ENCODE data around the gene HNRNPA2B1.
A peak's percentile ranks its signal among the peaks of the same experiment; 100 is the strongest.

Gene HNRNPA2B1

GRCh38 chr7:26200444-26201246 lies at the start of gene HNRNPA2B1:
Gene HNRNPA2B1 (minus strand): TSS chr7:26200746. CDS start chr7:26200577, 169 bp downstream.
- peak; percentile 99 for DNase-seq (ENCODE audit: low spot score)

DNA sequence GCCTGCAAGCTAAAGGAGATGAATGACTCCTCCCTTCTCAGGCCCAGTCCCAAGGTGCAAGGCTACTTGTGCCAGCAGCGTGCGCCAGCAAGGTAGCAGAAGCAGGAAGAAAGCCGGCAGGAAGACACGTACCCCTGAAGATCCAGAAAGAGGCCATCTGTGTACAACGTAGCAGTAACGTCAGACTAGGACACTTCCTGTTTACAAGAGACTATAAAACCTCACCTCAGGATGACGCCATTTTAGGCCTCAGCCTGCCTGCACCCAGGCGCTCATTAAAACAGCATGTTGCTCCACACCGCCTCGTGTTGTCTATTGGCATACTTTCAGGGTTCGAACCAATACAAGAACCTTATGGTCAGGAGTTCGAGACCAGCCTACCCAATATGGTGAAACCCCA lies 49.7 kb upstream of the HNRNPA2B1 start:
- DNase-seq (ENCODE audit: low spot score), result no peak

DNA sequence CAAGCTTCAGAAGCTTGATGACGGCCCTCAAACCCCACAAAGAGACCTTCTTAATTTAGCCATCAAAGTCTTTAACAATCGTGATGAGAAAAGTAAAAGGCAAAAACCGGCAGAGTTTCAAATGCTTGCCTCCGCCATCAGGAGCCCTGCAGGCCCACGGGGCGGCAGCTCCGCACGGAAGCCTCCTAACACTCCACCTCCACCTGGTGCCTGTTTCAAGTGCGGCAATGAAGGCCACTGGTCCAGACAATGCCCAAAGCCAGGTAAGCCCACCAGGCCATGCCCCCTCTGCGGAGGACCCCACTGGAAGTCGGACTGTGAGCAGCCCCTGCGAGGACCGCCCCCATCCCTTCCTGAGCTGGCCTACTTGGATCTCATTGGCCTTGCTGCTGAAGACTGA lies 44.6 kb upstream of the HNRNPA2B1 start:
- DNase-seq (ENCODE audit: low spot score), result no peak

DNA sequence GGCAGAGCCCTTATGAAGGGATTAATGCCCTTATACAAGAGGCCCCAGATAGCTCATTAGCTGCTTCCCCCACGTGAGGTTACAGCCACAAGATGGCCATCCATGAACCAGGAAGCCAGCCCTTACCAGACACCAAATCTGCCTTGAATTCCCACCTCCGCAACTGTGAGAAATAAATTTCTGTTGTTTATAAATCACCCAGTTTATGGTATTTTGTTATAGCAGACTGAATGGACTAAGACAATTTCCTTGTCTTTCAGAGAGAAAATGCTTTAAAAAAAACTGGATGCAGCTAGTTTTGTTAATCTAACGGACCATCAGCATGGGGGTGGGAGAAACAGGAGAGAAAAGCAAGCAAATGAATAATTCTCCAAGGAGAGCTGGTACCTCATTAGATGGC lies 37.5 kb upstream of the HNRNPA2B1 start:
- DNase-seq (ENCODE audit: low spot score), result no peak

- DNase-seq (ENCODE audit: low spot score), result no peak
Measured at GRCh38 chr7:26237035-26237807, 36.7 kb upstream of the HNRNPA2B1 start.

DNA sequence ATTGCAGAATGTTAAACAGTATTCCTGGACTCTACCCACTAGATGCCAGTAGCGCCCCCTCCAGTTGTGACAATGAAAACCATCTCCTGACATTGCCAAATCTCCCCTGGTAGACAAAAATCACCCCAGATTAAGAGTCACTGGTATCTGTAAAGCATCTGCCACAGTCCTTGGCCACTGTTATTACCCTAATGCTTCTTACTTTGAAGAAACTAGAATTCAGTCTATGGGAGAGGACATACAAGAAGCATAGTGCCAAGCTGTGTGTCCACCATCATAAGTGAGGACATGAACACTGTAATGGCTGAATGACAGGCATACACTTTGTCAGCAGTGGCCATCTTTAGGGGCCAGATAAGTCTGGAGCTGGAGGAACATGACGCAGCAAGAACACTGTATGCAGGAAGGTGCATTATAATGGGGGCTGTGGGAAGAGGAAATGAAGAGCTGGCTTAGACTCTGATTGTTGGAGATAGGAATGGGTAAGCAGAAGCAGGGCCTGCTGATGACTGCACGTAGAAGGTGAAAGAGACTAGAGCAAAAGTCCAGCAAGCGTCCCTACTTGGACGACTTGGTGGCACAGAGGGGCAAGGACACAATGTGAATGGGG lies 33.5 kb upstream of the HNRNPA2B1 start:
- no peak for DNase-seq (ENCODE audit: low spot score)

DNA sequence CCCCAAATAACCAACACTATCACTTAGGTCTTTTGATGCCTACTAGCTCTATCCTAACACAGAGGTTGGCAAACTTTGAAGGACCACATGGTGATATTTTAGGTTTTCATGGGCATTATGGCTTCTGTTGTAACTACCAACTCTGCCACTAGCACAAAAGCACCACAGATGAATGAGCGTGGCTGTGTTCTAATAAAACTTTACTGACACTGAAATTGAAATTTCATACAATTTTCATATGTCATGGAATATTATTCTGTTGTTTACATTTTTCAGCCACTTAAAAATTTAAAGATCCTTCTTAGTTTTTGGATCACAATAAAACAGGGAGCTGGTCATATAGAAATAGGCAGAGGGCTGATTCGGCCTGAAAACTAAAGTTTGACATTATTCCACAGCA lies 27.4 kb upstream of the HNRNPA2B1 start:
- DNase-seq (ENCODE audit: low spot score), result no peak

GRCh38 chr7:26224359-26224758 lies 23.8 kb upstream of the HNRNPA2B1 start:
- DNase-seq (ENCODE audit: low spot score), result no peak

- DNase-seq (ENCODE audit: low spot score), result no peak
Measured at GRCh38 chr7:26216049-26216448, 15.5 kb upstream of the HNRNPA2B1 start.

DNA sequence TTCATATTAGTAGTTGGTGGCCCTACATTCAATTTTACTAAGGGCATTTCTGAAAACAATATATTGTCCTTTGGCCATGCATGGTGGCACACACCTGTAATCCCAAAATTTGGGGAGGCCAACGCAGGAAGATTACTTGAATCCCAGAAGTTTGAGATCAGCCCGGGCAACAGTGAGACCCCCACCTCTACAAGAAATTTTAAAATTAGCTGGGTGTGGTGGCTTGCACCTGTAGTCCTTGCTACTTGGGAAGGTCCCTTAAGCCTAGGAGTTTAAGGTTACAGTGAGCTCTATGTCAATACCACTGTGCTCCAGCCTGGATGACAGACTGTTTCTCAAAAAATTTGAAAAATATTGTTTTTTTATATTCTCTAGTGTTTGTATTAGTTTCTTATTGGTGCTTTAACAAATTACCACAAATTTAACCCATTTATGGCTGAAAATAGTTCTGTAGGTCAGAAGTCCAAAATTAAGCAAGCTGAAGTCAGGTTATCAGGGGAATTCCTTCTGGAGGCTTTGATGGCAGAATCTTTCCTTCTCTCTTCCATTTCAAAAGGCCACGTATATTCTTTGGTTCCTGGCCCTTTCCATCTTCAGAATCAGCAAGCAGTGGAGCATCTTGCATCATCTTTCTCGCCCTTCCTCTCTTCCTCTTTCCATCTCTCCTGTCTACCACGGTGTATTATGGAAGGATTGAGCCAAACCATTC lies 13.4 kb upstream of the HNRNPA2B1 start:
- DNase-seq (ENCODE audit: low spot score), result no peak

GRCh38 chr7:26212921-26213718 lies 12.6 kb upstream of the HNRNPA2B1 start:
- no peak for DNase-seq (ENCODE audit: low spot score)

DNA sequence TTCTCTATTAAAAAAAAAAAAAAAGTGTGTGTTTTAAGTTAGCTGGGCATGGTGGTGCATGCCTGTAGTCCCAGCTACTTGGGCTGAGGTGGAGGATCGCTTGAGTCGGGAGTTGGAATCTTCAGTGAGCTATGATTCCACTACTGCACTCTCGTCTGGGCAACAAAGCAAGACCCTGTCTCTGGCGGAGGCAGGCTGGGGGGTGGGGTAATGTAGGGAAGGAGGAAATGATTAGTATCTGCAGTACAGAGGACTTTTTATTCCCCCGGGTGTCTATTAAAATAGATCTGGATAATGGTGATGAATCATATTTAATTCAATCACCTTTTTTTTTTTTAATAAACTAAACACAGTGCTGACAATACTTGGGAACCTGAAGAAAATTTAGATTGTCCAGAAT lies 7.5 kb upstream of the HNRNPA2B1 start:
- DNase-seq (ENCODE audit: low spot score), result no peak

DNA sequence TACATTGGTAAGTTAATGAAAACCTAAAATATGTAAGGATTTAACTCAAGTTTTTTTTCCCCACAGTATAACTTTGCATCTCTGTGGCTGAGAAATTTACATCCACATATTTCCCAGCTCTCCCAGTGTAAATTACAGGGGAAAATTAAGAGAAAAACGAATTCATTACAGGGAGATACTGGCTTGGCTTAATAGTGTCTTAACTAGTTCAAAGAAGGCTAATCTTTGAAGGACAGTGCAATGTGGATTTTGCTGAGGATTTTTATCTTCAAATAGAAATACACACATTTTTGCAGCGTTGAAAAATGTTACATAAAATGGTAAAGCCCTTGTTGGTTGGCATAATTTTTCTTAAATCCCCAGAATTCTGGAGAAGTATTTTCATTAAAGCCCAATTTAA lies 2.5 kb upstream of the HNRNPA2B1 start:
- DNase-seq (ENCODE audit: low spot score), result no peak

- peak; percentile 44 for DNase-seq (ENCODE audit: low spot score)
Measured at GRCh38 chr7:26202019-26202990, 1.8 kb upstream of the HNRNPA2B1 start.

GRCh38 chr7:26201247-26202018 lies 887 bp upstream of the HNRNPA2B1 start, which contains the start of gene CBX3:
Gene CBX3 (plus strand): TSS chr7:26201745. CDS start chr7:26202999, 1,254 bp downstream.
- DNase-seq (ENCODE audit: low spot score), result peak; percentile 90

GRCh38 chr7:26200038-26200443 lies 505 bp downstream of the HNRNPA2B1 start:
- peak; percentile 66 for DNase-seq (ENCODE audit: low spot score)

- peak; percentile 69 for DNase-seq (ENCODE audit: low spot score)
Measured at GRCh38 chr7:26199301-26200037, 1.1 kb downstream of the HNRNPA2B1 start.

- no peak for DNase-seq (ENCODE audit: low spot score)
Measured at GRCh38 chr7:26198781-26199169, 1.8 kb downstream of the HNRNPA2B1 start.

Data from CD4-positive, alpha-beta T cell treated with Interleukin-2 at 100 ng/mL for 4 hours (primary cell).